ENCODE data around the gene ING5.

DNA sequence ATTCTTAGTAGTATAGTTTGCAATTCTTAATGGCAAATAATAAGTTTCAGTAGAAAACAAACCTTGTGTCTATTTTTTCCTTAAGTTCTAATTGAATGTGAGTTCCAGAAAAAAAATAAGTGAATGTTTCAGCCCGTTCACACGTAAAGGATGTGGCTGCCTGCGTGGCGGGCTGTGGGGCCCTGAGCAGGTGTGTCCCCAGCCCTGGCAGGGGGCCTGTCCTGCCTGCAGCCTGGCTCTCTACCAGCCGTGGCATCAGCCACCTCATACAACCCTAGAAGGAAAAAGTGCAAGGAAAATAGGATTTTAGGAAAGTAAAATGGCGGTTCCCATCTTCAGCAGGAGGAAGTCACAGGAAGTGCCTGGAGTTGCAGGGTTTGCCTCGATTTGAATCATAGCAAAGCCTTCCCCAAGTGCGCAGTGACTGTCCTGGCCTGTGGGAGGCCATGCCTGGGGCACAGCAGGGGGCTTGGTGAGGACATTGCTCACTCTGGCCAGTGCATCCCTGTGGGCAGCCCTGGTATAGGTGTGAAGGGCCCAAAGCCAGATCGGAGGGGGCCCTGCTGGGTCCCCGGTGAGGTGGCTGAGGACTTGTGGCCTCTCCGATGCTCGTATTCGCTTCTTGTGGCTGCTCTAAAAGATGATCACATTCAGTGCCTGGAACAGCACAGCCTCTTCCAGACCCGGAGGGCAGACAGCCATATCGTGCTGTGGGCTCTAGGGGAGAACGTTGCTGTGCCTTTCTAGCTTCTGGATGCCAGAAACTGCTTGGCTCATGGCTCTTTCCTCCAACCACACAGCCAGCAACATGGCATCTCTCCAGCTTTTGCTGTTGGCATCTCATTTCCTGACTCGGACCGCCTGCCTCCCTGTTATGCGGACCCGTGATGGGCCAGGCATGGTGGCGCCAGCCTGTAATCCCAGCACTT lies 27.8 kb upstream of the ING5 start:
- TF ChIP-seq, protein P1, sequence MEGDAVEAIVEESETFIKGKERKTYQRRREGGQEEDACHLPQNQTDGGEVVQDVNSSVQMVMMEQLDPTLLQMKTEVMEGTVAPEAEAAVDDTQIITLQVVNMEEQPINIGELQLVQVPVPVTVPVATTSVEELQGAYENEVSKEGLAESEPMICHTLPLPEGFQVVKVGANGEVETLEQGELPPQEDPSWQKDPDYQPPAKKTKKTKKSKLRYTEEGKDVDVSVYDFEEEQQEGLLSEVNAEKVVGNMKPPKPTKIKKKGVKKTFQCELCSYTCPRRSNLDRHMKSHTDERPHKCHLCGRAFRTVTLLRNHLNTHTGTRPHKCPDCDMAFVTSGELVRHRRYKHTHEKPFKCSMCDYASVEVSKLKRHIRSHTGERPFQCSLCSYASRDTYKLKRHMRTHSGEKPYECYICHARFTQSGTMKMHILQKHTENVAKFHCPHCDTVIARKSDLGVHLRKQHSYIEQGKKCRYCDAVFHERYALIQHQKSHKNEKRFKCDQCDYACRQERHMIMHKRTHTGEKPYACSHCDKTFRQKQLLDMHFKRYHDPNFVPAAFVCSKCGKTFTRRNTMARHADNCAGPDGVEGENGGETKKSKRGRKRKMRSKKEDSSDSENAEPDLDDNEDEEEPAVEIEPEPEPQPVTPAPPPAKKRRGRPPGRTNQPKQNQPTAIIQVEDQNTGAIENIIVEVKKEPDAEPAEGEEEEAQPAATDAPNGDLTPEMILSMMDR (IDR thresholded peaks at IDR 0.05; ENCODE audit: borderline replicate concordance, extremely low read depth, low read length, poor library complexity, severe bottlenecking), result no peak
- no peak for TF ChIP-seq EZH2 (IDR thresholded peaks at IDR 0.05; ENCODE audit: borderline replicate concordance, low read depth, low read length, severe bottlenecking)
